GM12864 (cell line): ENCODE data around the gene SLC29A4.
"Not testable (repeated sequence)": the region's sequence is repeated elsewhere in the genome, so short reads cannot be mapped to it uniquely, and the experiment has no call there.

Experiments
- DNase-seq: peaks from one replicate; pipeline ENCODE4 v3.0.0-alpha.2; 2011; ENCODE audit warnings: low read depth
- H3K4me3 ChIP-seq: 2 replicates; pipeline ENCODE4 v1.5.1; 2011; ENCODE audit warnings: mild to moderate bottlenecking, low read depth, low read length, control low read depth
- CTCF ChIP-seq: IDR thresholded peaks from 2 replicates; pipeline ENCODE4 v1.5.1; 2011; ENCODE audit warnings: low read depth, mild to moderate bottlenecking, moderate library complexity, low read length, control low read depth, inconsistent platforms; ENCODE audit errors: missing control alignments

SLC29A4 gene

GRCh38 chr7:5274441-5274840, 8.3 kb upstream of the SLC29A4 start:
- TF ChIP-seq CTCF = no peak
- no peak for DNase-seq
- H3K4me3 ChIP-seq = no peak overlapping the region

- not testable (repeated sequence) for H3K4me3 ChIP-seq, DNase-seq
Measured at GRCh38 chr7:5274985-5275431, 7.7 kb upstream of the SLC29A4 start.

GRCh38 chr7:5275510-5275909, 7.2 kb upstream of the SLC29A4 start:
- H3K4me3 ChIP-seq, DNase-seq: not testable (repeated sequence)

- H3K4me3 ChIP-seq, DNase-seq: not testable (repeated sequence)
Measured at GRCh38 chr7:5276123-5276522, 6.6 kb upstream of the SLC29A4 start.

- no peak overlapping the region for H3K4me3 ChIP-seq
- DNase-seq = no peak
Measured at GRCh38 chr7:5276611-5277010, 6.1 kb upstream of the SLC29A4 start.

GRCh38 chr7:5278766-5279165, 4.0 kb upstream of the SLC29A4 start:
- TF ChIP-seq CTCF = no peak
- no peak overlapping the region for H3K4me3 ChIP-seq
- DNase-seq = no peak

More at GRCh38 chr7:5276611-5277010, 6.1 kb upstream of the SLC29A4 start:
- no peak for TF ChIP-seq CTCF

GRCh38 chr7:5279734-5280133, 3.0 kb upstream of the SLC29A4 start:
- H3K4me3 ChIP-seq = no peak overlapping the region
- TF ChIP-seq CTCF = no peak
- no peak for DNase-seq

GRCh38 chr7:5281598-5282500, 894 bp upstream of the SLC29A4 start:
- DNase-seq, H3K4me3 ChIP-seq: not testable (repeated sequence)
